HG03520 (cell line): ENCODE results near the gene MAPK8IP2.

Experiments used
- ATAC-seq: cut with Tn5 transposase; IDR thresholded peaks from one replicate; pipeline ENCODE4 v1.9.1; 2021; ENCODE audit warnings: mild to moderate bottlenecking, moderate library complexity; ENCODE audit not compliant: unreplicated experiment

MAPK8IP2 gene

DNA sequence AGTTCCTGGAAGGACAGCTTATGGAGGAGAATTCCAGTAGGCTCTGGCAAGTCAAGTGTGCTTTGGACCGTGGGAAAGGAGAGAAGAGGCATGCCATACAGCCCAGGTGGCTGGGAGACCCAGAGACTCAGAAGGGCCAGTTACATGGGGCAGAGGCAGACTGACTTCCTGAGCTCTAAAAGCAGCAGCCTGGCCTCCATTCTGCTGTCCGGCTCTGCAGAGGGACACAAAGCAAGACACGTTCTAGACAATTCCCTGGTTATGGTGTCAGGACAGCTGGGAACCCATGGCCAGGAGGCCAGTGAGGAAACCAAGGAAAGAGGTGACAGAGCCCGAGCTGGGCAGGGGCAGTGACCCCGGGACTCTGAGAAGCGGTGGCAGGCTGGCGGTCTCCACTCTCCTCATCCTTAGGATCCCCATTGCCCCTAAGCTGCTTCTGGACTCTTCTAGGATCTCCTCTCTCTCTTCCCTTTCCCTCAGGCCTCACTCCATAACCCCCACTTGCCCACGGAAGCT lies 25.1 kb upstream of the MAPK8IP2 start:
- no peak for ATAC-seq

- ATAC-seq = no peak
Measured at GRCh38 chr22:50576070-50576469, 24.5 kb upstream of the MAPK8IP2 start.

DNA sequence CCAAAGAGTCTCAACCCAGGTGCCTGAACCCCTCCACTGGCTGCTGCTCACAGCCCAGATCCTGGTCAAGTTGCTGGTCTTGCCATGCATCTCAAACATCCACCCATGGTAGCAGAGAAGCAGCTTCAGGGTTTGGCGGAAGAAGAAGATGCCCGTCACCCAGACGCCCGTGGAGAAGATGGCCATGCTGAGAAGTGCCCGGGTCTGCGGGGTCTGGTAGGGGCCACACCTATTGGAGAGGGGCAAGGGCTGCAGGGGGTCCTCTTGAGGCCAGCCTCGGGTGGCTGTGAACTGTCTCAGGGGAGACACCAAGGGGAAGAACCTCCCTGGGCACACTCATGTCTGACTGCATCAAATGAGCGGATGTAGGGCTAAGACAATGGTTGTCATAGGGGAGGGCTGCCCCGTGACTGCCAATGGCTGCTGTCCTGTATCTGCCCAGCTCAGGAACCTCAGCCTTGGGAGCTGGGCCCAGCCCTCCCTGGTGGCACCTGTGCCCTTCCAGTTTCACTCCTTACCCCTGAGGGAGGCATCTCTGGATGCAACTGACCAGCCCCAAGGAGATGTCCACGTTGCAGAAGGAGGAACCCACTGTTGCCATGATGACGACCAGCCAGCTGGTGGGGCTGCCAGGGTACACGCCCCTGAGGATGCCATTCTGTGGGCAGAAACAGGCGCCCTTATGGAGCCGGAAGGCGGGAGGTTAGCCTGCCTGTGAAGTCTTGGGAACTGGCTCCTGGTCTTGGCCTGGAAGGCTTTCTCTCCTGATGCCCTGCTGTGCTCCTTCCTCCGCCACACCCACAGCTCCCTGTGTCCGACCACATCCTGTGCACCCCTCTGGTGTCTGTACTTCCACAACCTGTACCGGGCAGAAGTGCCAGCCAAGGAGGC lies 23.5 kb upstream of the MAPK8IP2 start:
- ATAC-seq = no peak

GRCh38 chr22:50577697-50577986 lies 23.0 kb upstream of the MAPK8IP2 start:
- ATAC-seq = no peak

- no peak for ATAC-seq
Measured at GRCh38 chr22:50577987-50578775, 22.4 kb upstream of the MAPK8IP2 start, which contains the start of gene CPT1B. CPT1B (minus strand) TSS chr22:50578427; CDS start chr22:50577915, 512 bp downstream.

DNA sequence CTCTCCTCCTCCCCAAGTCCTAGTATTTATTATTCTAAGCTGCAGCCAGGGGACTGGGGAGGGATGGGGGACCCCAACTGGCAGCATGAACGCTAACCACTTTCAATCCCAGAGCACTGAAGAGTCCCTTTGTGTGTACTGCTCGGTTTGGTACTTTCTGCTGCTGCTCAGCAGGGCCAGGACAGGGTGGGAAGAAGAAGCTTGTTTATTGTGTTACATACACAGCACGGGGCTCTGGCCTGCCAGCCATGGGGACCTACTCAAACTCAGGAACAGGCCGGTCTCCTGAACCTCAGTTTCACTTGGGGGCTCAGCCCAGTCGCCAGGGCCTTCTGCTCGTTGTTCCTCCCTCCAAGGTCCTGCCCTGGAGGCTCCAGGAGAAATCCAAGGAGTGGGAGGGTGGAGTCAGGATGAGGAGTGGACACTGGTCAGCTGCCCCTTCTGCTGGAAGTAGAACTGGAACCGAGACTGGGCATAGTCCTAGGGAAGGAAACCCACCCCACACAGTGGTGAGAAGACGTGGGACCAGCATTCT lies 21.8 kb upstream of the MAPK8IP2 start:
- no peak for ATAC-seq

DNA sequence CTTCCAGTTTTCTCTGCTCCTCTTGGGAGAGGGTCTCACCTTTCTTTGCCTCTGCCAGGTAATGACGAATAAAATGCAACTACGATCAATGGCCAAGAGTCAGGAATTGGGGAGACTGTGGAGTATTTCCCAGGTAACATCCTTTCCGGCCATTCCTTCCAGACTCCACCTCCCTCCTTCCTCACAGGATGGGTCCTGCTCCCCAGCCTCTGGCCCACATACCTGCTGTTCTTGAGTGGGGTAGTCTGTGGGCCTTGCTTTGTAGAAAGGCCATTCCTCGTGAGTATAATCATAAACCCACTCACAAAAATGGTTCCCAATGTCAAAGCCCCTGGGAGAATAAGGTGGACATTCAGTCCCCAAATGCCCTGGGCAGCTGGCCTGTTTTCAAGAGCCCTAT lies 20.8 kb upstream of the MAPK8IP2 start:
- ATAC-seq = no peak

GRCh38 chr22:50581031-50581949 lies 19.3 kb upstream of the MAPK8IP2 start:
- ATAC-seq = no peak

DNA sequence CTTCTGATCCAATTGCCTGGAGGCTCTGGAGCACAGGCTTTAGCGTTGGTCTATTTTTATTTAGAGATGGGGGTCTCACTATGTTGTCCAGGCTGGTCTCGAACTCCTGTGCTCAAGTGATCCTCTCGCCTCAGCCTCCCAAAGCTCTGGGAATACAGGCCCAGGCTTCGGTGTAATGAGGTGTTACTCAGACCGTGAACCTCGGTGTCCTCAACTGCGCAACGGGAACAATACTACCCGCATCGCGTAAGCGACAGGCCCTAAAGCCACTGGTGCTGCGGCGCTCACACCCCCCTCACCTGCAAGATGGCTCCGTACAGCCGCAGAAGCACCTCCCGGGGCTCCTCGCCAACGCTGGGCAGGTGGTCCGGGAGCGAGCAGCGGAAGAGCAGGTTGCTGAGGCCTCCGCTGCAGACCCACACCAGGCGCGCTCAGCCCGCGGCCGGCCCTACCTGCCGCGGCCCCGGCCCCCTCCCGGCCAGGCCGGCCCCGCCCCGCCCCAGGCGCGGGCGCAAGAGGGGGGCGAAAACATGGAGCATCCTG lies 18.6 kb upstream of the MAPK8IP2 start:
- no peak for ATAC-seq

- ATAC-seq = peak; percentile 79
Measured at GRCh38 chr22:50582493-50583293, 17.9 kb upstream of the MAPK8IP2 start, which contains the start of gene CHKB. CHKB (minus strand) TSS chr22:50582849; CDS start chr22:50582781, 68 bp downstream.

- ATAC-seq = peak; percentile 35
Measured at GRCh38 chr22:50583294-50583861, 17.2 kb upstream of the MAPK8IP2 start.

DNA sequence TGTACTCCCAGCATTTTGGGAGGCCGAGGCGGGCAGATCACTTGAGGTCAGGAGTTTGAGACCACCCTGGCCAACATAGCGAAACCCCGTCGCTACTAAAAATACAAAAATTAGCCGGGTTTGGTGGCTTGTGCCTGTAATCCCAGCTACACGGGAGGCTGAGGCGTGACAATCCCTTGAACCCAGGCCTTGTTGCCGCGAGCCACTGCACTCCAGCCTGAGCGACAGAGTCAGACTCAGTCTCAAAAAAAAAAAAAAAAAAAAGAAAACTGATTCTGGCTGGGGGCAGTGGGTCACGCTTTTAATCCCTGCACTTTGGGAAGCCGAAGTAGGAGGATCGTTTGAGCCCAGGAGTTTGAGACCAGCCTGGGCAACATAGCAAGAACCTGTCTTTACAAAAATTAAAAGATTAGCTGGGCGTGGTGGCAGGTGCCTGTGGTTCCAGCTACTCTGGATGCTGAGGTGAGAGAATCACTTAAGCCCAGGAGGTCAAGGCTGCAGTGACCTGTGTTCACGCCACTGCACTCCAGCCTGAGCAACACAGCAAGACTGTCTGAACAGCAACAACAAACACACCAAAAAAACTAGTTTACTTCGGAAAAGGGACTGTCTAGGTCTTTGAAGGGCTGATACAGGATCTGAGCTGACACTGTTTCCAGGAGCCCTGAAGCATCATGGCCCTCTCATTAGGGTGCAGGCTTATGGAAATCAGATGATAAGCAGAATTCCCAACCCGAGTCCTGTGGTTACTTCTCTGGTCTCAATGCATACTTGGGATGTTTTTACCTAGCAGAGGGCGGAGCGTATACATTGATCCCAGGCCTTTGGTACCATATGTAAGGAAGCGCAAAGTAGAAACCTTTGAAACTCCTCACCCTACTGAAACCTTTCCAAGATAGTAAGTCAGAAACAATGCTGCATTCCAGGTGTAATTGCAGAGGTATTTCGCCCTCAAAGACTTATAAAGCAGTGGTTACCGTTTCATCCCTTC lies 16.2 kb upstream of the MAPK8IP2 start:
- no peak for ATAC-seq

- ATAC-seq = no peak
Measured at GRCh38 chr22:50585238-50585637, 15.4 kb upstream of the MAPK8IP2 start.

- no peak for ATAC-seq
Measured at GRCh38 chr22:50585781-50586180, 14.8 kb upstream of the MAPK8IP2 start.

- no peak for ATAC-seq
Measured at GRCh38 chr22:50586416-50586815, 14.2 kb upstream of the MAPK8IP2 start.

- ATAC-seq = no peak
Measured at GRCh38 chr22:50587407-50587806, 13.2 kb upstream of the MAPK8IP2 start.

DNA sequence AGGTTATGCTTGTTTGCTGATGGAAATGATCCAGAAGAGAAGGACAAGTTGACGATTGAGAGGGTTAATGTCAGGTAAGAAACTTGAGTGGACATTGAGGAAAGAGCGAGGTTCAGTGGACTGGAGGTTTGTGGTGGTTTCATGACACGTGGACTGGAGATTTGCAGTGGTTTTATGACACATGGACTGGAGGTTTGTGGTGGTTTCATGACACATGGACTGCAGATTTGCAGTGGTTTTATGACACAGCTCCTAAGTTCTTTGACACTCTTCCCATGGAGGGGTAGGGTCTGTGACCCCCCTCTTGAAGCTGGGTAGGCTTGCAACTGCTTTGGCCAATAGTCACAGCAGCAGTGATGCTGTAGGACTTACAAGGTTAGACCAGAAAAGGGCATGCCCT lies 5.4 kb upstream of the MAPK8IP2 start:
- ATAC-seq = no peak

DNA sequence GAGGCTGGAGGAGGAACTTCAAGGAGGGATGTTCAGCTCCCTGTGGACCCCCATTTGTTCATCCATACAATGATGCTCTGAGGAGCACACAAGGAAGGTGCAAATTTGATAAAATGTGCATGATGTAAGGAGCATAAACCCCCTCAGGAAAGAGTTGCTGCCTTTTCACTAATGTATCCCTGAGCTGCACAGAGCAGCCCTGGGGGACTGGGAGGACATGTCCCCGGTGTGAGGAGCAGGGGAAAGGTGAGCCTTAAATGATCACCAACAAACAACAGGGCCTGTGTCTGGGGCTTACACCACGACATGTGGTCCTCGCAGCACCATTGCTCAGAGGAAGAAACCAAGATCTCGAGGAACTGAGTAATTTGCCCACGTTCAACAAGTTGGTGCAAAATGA lies 3.5 kb upstream of the MAPK8IP2 start:
- no peak for ATAC-seq
